Stimulated activated CD8-positive, alpha-beta memory T cell treated with anti-CD3 and anti-CD28 coated beads, Interleukin-12 subunit alpha, Interleukin-12 subunit beta, amount 100 ng/mL, for 24 hours (primary cell): Measurements from ENCODE around the gene APOL4.
"Not testable (repeated sequence)": the region's sequence is repeated elsewhere in the genome, so short reads cannot be mapped to it uniquely, and the experiment has no call there.

ENCODE experiments used
- DNase-seq: peaks from one replicate; pipeline ENCODE4 v3.0.0-alpha.2; 2020; ENCODE audit errors: extremely low read depth

APOL4 gene, protein sequence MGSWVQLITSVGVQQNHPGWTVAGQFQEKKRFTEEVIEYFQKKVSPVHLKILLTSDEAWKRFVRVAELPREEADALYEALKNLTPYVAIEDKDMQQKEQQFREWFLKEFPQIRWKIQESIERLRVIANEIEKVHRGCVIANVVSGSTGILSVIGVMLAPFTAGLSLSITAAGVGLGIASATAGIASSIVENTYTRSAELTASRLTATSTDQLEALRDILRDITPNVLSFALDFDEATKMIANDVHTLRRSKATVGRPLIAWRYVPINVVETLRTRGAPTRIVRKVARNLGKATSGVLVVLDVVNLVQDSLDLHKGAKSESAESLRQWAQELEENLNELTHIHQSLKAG

DNA sequence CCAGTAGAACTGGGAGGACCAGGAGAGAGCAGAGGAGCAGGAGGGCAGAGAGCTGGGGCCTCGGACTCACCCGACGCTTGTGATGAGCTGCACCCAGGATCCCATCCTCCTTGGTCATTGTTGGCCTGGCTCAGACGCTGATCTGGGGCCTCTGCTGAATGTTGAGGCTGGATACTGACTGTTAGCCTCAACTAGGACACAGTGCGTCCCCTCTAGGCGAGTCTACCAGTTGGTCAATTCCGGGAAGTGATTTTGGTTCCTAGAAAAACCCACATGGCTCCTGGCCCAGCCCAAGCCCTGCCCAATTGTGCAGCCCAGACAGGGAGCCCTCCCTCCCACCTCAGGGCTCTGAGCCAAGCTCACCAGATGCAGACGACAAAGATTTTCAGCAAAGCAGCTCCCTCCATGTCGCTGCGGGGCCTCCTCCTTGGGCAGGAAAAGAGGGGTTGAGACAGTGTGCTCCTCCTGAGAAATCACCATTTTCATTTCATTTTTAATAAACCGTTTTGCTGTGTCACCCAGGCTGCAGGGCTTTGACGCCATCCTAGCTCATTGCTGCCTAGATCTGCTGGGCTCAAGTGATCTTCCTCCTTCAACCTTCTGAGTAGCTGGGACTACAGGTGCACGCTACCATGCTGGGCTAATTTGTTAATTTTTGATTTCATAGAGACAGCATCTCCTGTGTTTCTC, at the start of gene APOL4:
TSS of gene APOL4 (minus strand) at position 180 of the 690 bp plus-strand sequence. CDS start at position 105, 75 bp downstream.
- no peak for DNase-seq

DNA sequence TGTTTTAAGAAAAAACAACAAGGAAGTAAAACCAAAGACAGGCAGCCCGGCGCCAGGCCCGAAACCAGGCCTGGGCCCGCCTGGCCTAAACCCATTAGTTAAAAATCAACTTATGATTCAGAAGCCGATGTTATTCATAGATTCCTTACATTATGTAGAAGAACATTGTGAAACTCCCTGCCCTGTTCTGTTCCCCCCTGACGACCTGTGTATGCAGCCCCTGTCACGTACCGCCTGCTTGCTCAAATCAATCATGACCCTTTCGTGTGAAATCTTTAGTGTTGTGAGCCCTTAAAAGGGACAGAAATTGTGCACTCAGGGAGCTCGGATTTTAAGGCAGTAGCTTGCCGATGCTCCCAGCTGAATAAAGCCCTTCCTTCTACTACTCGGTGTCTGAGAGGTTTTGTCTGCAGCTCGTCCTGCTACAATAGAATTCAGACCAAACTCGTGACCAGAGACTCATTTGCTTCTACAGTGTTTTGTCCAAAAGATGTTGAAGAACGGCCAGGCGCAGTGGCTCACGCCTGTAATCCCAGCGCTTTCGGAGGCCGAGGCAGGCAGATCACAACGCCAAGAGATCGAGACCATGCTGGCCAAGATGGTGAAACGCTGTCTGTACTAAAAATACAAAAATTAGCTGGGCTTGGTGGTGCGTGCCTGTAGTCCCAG, 48.8 kb upstream of the APOL4 start:
- DNase-seq: not testable (repeated sequence)

GRCh38 chr22:36249160-36249559, 47.6 kb upstream of the APOL4 start:
- DNase-seq: no peak

DNA sequence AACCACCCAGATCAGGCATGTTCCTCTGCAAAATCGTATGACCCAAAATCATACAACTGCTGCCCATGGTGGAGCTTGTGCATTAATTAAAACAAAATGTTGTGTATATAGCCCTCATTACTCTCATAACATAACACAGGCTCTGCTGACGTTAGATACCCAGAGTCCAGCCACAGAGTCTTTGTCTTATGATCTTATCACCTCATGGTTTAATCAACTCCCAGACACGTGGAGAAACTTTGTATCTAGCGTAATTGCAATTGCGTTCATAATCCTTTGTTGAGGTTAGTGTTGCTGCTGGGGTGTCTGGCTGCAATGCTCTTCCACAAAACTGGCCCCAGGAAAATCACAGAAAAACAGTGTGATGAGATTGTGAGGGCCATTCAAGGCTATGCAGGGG, 46.3 kb upstream of the APOL4 start:
- DNase-seq: no peak

- DNase-seq: no peak
Observed at GRCh38 chr22:36246718-36247117, 45.1 kb upstream of the APOL4 start.

- no peak for DNase-seq
Observed at GRCh38 chr22:36245805-36246356, 44.3 kb upstream of the APOL4 start.

DNA sequence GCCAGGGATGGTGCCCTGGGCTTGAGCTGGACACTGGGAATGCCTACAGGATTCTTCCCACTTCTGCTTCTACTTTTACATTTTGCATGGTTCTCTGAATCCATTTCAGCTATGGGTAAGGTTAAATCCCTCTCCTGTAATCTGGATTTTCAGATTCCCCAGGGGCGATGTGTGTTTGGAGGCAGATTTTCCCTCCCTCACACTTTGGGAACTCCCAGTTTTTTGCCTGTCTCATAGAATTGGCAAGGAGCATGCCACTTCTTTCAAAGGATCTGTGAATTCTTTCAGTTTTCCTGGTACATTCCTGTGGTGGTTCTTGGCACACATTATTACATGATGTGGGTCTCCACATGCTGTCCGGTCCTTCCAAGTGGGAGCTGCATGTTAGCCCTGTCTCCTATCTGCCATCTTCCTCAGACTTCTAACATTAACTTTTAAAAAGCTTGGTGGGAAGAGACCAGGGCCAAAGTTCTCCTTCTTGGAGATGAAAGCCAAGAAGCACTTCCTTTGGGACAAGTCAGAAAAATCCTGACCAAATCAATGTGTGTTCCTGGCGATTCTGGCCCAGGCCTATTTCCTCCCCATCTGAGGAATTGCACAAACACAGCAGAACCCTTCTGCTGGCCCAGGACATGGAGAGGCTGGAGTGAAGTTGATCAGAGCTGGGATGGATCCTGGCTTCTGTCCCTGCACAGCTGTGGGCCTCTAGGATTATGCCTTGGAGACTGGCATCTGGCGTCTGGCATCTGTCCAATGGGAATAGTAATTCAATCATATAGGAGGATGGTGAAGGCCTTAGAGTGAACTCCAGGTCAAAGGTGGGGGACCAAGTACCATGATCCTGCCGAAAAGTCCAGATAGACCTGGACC, 43.1 kb upstream of the APOL4 start:
- no peak for DNase-seq

- DNase-seq: no peak
Observed at GRCh38 chr22:36243986-36244385, 42.4 kb upstream of the APOL4 start.

- DNase-seq: peak; percentile 65
Observed at GRCh38 chr22:36239401-36240171, 38.0 kb upstream of the APOL4 start, which contains the start of gene APOL2. TSS of gene APOL2 (minus strand) at chr22:36239527. CDS start at chr22:36233162, 6,365 bp downstream.

GRCh38 chr22:36239150-36239400, 37.5 kb upstream of the APOL4 start:
- no peak for DNase-seq

DNA sequence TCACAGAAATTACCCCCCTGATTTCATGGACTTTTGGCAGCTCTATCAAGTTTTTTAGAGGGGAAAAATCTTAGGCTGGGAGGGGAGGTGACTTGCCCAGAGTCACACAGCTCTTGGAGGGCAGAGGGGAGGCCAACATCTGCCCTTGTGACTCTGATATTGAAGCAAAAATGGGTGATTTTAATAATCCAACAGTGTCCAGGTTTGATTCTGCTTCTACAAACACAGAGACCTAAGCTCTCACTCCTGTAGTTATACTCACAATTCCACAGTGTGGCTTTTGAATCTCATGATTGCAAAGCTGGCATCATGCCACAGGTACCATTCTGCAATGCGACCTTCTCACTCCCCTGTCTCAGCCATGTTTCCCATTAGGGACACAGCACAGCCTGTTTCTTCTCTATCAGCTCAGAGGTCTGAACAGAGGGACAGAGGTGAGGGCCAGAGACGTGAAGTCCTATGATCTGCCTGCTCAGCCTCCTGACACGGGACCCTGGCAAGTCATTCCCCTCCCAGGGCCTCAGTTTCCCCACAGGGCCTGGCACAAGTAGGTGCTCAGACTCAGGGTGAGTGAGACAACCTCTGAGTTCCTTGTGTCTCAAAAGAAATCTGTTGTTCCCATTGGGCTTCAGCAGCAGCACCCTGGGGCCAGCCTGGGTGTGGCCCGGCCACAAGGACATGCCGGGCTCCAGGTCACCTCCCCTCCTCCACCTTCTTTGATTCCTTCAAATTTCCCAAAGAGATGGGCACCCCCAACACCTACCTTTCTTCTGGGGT, 37.0 kb upstream of the APOL4 start:
- no peak for DNase-seq

GRCh38 chr22:36237462-36238372, 36.1 kb upstream of the APOL4 start:
- no peak for DNase-seq

DNA sequence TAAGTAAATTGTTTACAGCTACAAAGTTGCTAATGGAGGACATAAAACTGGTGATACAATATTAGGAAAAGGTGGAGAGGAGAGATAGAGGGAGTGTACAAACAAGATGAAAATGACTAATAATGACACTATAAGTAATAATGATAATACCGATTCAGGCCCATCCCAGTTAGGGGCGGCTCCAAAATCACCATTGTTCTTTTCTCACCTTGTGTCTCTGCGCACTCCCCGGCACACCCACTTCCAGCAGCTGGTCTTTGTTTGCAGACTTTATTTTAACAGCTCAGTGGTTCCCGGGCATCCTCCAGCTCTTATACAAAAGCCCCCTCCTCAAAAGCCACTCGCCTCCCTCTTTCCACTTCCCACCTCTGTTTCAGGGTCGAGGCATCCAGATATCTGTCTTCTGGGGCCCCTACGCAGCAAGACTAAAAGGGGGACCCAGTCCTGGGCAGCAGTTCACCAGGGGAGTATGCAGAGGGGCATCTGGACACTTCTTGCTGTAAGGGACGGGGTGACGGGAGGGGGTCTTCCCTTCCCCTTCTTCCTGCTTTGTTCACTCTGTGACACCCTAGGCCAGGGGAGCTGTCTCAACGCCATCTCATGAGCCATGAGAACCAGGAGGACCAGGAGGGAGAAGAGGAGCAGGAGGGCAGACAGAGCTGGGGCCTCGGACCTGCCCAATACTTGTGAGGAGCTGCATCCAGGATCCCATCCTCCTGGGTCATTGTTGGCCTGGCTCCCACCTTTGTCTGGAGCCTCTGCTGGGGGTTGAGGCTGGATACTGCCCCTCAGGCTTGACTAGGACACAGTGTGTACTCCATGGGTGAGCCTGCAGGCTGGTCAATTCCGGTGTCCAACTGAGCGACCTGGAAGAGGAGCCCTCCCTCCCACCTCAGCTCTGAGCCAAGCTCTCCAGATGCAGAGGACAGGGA, 35.0 kb upstream of the APOL4 start:
- DNase-seq: no peak

GRCh38 chr22:36235585-36235984, 34.0 kb upstream of the APOL4 start:
- DNase-seq: no peak

DNA sequence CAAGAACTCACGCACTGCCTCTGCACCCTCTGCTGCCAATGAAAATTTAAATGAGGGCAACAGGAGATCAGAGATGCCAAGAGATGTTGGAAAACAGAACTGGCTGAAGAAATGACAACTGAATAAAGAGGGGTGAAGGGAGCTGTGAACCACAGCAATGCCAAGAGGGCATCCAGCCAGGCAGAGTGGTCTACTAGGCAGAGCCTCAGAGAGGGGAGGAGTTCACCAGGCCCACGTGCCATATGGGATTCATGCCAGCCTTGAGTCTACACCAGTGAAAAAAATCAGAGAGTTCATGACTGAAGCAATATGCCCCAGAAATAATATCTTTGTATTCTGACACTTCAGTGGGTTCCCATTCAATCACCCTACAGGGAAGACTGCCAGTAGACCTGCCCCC, 33.3 kb upstream of the APOL4 start:
- no peak for DNase-seq

- DNase-seq: no peak
Observed at GRCh38 chr22:36234213-36234612, 32.6 kb upstream of the APOL4 start.

DNA sequence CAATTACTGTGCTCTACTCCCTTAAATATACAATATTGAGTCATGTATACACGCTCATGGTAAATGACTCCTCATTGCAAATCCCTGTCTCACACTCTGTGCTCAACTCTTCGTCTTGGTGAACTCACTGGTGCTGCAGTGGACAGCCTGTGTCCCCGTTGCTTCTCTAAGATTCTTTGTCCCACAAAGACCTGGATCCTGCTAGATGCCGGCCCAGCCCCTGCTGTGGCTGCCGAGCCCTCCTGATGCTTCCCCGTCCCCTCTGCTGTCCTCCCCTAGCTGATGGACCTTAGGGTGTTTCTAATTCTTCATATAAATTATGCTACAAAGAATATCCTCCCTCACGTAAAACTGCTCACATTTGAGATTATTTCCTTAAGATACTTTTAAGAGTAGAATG, 32.2 kb upstream of the APOL4 start:
- no peak for DNase-seq
